Activated CD4-positive, alpha-beta T cell treated with anti-CD3 and anti-CD28 coated beads for 4 hours (primary cell): ENCODE results near the gene RCCD1.
"Not testable (repeated sequence)": the region's sequence is repeated elsewhere in the genome, so short reads cannot be mapped to it uniquely, and the experiment has no call there.

Experiments
- DNase-seq, 2 donors: peaks; one replicate each; pipeline ENCODE4 v3.0.0-alpha.2; 2020

Gene RCCD1

DNA sequence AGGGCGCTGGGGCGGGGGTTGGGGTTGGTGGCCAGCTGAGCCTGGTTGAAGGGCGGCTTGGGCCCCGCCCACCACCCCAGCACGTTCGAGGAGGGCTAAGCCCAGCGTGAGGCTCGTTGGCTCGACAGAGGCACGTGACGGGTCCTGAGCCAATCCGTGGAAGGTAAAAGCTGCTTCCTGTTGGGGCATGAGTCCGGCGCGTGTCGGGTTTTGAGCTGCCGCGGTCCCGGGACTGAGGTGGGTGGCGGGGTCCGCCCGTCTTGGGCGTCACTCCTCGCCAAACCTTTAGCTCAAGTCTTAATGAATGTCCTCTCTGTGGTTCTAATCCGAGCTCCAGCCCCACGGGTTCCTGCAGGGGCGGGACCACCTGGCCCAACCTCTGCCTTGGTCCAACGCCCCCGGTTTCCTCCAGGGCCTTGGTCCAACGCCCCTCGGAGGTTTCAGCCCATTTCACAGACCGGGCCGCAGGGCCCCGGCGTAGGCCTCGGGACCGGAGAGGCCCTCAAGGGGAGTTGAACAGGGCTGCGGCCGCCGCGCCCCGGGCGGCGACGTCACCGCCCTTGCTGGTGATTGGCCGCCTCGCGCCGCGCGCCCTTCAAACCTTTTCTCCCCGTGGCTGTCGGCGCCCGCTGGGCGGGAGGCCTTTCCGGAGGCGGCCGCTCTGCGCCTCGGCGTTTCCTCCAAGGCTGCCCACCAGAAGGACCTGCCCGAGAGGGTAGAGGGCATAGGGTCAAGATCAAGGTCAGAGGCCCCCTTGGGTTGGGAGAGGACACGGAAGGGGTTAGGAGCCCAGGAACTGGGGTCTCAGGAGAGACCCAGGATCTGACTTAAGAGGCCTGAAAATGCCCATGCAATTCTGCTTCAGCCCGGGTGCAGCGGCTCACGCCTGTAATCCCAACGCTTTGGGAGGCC lies at the start of gene RCCD1:
Gene RCCD1 (plus strand): TSS at position 173 of the 912 bp plus-strand sequence. CDS start 1,851 bp downstream, outside the sequence.
- peak; percentile 82 to 85 for DNase-seq

- no peak for DNase-seq
These were observed 49.1 kb upstream of the RCCD1 start for GRCh38 chr15:90905306-90906180.

GRCh38 chr15:90906181-90906849 lies 48.4 kb upstream of the RCCD1 start:
- DNase-seq = no peak

GRCh38 chr15:90907051-90907660 lies 47.5 kb upstream of the RCCD1 start:
- no peak for DNase-seq

- no peak for DNase-seq
These were observed 46.7 kb upstream of the RCCD1 start for GRCh38 chr15:90907838-90908507.

DNA sequence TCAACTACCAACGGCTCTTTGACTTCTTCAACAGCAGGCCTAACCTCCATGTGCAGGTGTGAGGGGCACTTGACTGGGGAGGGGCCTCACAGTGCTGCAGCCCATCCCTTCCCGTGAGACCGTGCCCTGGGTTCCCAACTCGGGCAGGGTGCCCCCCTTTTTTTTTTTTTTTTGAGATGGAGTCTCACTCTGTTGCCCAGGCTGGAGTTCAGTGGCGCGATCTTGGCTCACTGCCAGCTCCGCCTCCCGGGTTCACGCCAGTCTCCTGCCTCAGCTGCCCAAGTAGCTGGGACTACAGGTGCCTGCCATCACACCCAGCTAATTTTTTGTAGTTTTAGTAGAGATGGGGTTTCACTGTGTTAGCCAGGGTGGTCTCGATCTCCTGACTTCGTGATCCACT lies 45.2 kb upstream of the RCCD1 start:
- DNase-seq = not testable (repeated sequence)

GRCh38 chr15:90909976-90910375 lies 44.7 kb upstream of the RCCD1 start:
- DNase-seq = no peak

- DNase-seq = no peak
These were observed 44.0 kb upstream of the RCCD1 start for GRCh38 chr15:90910441-90911301.

DNA sequence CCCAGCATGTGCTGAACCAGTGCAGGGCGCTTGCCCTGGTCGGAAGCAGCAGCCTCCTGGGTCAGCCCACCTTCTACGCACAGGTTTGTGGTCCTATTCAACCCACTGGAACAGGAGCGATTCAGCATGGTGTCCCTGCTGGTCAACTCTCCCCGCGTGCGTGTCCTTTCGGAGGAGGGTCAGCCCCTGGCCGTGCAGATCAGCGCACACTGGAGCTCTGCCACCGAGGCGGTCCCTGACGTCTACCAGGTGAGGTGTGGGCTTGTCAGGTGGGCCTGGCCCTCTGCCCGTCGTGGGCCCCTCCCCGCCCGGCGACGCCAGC lies 43.4 kb upstream of the RCCD1 start:
- no peak for DNase-seq

DNA sequence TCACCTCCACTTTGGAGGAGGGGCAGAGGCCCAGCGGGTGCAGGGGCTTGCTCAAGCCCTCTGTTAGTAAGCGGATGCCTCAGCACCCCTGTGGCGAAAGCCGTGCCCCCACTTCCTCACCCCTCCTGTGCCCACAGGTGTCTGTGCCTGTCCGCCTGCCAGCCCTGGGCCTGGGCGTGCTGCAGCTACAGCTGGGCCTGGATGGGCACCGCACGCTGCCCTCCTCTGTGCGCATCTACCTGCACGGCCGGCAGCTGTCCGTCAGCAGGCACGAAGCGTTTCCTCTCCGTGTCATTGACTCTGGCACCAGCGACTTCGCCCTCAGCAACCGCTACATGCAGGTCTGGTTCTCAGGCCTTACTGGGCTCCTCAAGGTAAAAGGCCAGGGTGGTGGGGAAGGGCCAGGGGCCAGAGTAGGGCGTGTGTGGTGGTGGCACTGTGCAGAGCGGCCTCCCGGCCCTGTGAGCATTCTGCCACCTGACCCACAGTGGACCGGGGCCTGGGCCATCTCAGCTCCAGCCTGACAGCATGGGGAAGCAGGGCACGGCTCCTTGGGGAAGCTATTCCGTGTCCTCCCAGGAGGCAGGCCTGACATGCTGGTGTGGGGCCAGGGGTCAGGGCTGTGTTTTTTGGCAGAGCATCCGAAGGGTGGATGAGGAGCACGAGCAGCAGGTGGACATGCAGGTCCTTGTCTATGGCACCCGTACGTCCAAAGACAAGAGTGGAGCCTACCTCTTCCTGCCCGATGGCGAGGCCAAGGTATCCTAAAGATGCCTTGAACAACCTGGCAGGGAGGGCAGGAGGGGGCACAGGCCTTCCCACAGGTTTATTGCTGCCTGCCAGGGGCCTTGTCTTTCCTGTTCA lies 42.5 kb upstream of the RCCD1 start:
- no peak for DNase-seq

DNA sequence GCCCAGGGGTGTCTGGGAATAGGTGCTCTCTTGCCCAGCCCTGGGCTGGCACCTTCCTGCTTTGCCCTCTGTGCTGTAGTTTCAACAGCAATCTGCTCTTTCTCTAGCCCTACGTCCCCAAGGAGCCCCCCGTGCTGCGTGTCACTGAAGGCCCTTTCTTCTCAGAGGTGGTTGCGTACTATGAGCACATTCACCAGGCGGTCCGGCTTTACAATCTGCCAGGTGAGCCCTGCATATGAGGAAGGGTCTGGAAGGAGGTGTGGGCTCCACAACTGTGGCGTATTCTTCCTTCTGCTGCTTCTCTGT lies 42.0 kb upstream of the RCCD1 start:
- DNase-seq = no peak

- DNase-seq = no peak
These were observed 41.2 kb upstream of the RCCD1 start for GRCh38 chr15:90913398-90913944.

DNA sequence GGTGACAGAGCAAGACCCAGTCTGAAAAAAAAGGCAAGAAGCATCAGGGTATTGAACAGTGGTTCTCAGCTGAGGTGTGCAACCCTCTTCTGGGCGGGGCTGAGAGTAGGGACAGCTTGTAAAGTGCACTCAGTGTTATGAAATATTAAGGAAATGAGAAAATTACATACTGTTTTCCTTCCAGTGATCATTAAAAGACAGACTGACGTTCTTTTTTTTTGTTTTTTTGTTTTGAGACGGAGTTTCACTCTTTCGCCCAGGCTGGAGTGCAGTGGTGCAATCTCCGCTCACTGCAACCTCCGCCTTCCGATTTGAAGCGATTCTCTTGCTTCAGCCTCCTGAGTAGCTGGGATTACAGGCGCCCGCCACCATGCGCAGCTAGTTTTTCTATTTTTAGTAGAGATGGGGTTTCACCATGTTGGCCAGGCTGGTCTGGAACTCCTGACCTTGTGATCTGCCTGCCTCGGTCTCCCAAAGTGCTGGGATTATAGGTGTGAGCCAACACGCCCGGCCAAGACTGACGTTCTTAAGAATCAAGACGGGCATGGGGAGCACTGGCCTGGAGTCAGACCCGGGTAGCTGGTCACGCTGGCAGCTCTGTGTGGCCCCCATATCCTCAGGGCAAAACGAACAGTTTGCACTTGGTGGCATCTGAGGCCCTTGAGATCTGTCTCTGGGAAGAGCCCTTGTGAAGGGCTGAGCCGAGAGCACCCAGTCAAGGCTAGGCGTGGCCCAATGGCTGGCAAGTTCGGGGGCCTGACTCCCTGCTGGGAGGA lies 40.2 kb upstream of the RCCD1 start:
- DNase-seq = no peak

GRCh38 chr15:90915216-90915807 lies 39.4 kb upstream of the RCCD1 start:
- no peak for DNase-seq

DNA sequence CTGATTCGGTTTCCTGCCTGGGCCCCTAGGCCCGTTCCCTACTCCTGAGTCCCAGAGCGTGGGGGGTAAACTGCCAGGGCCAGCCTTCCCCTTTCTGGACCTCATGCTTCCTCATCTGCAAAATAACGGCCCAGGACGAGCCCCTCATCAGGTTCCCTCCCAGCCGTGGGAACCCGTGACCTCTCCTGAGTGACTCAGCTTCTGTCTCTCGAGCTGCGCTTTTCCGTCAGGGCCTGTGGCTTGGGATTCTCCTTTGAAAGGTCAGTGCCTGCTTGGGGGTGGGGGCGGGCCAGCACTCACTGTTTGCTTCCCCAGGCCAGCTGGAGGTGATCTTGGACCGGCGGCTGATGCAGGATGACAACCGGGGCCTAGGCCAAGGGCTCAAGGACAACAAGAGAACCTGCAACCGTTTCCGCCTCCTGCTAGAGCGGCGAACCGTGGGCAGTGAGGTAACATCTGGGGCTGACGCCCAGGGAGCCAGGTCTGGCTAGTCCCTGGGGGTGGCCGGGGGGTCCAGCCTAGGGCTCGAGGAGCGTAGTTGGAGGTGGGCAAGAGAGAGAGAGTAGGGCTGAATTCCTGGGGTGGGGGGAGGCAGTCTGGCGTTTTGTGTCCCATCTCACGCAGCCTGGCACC lies 38.8 kb upstream of the RCCD1 start:
- no peak for DNase-seq

DNA sequence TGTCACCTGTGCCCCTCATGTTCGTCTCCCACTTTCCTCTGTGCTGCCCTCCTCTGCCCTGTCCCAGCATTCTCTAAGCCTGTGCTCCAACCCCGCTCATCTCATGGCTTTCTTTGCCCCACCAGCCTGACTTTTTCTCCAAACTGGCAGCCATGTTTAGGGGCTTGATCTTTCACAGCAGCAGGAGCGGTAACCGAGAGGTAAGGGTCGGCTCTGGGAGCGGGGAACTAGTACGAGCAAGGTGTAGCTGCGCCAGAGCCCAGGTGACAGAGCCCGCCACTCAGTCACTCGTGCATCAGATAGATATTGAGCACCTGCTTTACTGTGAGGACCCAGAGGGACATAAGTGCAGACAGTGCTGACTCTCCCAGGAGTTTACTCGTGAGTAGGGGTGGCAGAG lies 38.2 kb upstream of the RCCD1 start:
- no peak for DNase-seq

GRCh38 chr15:90917569-90917968 lies 37.1 kb upstream of the RCCD1 start:
- no peak for DNase-seq

DNA sequence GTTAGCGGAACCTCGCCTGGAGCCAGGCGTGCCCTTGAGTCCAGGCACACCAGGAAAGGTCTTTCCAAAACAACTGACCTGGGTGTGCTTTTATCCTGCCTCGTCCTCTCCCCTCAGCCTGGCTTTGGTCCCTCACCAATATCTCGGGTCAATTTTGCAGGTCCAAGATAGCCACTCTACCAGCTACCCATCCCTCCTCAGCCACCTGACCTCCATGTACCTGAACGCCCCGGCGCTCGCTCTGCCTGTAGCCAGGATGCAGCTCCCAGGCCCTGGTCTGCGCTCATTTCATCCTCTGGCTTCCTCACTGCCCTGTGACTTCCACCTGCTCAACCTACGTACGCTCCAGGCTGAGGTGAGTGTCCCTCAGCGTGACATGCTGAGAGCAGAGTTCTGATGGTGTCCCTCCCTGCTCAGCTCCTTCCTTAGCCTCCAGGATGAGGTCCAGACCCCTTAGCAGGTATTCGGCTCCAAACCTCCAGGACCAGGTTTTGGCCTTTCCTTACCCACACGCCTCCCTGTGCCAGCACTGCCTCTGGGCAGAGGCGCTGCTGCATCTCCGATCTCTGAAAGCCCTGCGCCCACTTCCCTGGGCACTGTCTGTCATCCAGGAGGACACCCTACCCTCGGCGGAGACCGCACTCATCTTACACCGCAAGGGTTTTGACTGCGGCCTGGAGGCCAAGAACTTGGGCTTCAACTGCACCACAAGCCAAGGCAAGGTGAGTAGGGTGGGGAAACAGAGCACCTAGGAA lies 36.5 kb upstream of the RCCD1 start:
- no peak for DNase-seq
